Measurements from ENCODE around the gene TDRD1.

TDRD1 gene

GRCh38 chr10:114273910-114274309 lies 94.8 kb downstream of the TDRD1 start:
- H3K4me1 ChIP-seq (ENCODE audit: insufficient read depth, low read length), result no peaks in the 10 kb centered on the region
- no peak overlapping the region for H3K27ac ChIP-seq (ENCODE audit: low read length)
- H3K36me3 ChIP-seq (ENCODE audit: insufficient read depth, low read depth, low read length), result no peaks in the 10 kb centered on the region
- no peak overlapping the region for H3K9ac ChIP-seq (ENCODE audit: low read depth, low read length)
- H3K27me3 ChIP-seq (ENCODE audit: insufficient read depth, low read length), result no peaks in the 10 kb centered on the region
- H3K4me3 ChIP-seq (ENCODE audit: low read length), result no peak overlapping the region
- H3K9me3 ChIP-seq (ENCODE audit: insufficient read depth, low read depth, low read length), result no peaks in the 10 kb centered on the region

DNA sequence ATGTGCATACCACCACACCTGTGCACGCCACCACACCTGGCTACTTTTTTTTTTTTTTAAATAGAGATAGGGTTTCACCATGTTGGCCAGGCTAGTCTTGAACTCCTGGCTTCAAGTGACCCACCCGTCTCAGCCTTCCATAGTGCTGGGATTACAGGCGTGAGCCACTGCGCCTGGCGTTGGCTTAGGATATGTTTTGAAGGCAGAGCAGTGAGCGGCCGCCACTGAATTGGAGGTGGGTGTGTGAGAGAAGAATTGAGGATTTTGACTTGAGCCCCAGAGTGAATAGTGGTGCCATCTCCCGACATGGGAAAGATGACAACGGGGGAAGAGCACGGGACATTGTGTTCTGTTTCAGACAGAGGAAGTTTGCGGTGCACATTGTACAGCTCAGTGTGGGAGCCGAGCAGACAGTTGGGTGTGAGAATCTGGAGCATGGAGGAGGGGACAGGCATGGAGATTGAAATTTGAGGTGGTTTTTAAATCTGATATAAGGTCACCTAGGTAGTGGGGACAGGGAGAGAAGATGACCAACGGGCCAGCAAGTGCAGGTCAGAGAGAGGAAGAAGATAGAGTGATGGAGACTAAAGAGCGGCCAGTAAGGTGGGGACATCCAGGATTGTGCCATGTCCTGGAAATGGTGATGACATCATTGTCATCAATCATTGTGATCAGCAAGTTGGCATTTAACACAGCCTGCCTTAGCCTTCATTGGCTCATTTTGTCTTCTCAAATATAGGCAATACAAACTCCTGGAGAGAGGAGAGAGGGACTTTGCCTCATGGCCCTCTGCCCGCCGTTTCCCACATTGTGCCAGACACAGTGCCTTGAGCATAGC lies 95.7 kb downstream of the TDRD1 start:
- Histone ChIP-seq H3K9ac (ENCODE audit: low read depth, low read length) (no peak overlapping the region), H3K9me3 (ENCODE audit: insufficient read depth, low read depth, low read length) (no peaks in the 10 kb centered on the region), H3K27ac (ENCODE audit: low read length) (no peak overlapping the region), H3K27me3 (ENCODE audit: insufficient read depth, low read length) (no peaks in the 10 kb centered on the region), H3K4me1 (ENCODE audit: insufficient read depth, low read length) (no peaks in the 10 kb centered on the region), H3K4me3 (ENCODE audit: low read length) (no peak overlapping the region), H3K36me3 (ENCODE audit: insufficient read depth, low read depth, low read length) (no peaks in the 10 kb centered on the region)

- Histone ChIP-seq H3K9me3 (ENCODE audit: insufficient read depth, low read depth, low read length) (no peaks in the 10 kb centered on the region), H3K27ac (ENCODE audit: low read length) (no peak overlapping the region), H3K27me3 (ENCODE audit: insufficient read depth, low read length) (no peaks in the 10 kb centered on the region), H3K4me3 (ENCODE audit: low read length) (no peak overlapping the region), H3K36me3 (ENCODE audit: insufficient read depth, low read depth, low read length) (no peaks in the 10 kb centered on the region), H3K4me1 (ENCODE audit: insufficient read depth, low read length) (no peaks in the 10 kb centered on the region), H3K9ac (ENCODE audit: low read depth, low read length) (no peak overlapping the region)
Measured at GRCh38 chr10:114276066-114276465, 96.9 kb downstream of the TDRD1 start.

GRCh38 chr10:114276671-114277070 lies 97.5 kb downstream of the TDRD1 start:
- Histone ChIP-seq H3K27ac (ENCODE audit: low read length) (no peak overlapping the region), H3K9ac (ENCODE audit: low read depth, low read length) (no peak overlapping the region), H3K9me3 (ENCODE audit: insufficient read depth, low read depth, low read length) (no peaks in the 10 kb centered on the region), H3K27me3 (ENCODE audit: insufficient read depth, low read length) (no peaks in the 10 kb centered on the region), H3K4me1 (ENCODE audit: insufficient read depth, low read length) (no peaks in the 10 kb centered on the region), H3K4me3 (ENCODE audit: low read length) (no peak overlapping the region), H3K36me3 (ENCODE audit: insufficient read depth, low read depth, low read length) (no peaks in the 10 kb centered on the region)

GRCh38 chr10:114278140-114278883 lies 99.2 kb downstream of the TDRD1 start:
- Histone ChIP-seq H3K9ac (ENCODE audit: low read depth, low read length) (no peak overlapping the region), H3K4me1 (ENCODE audit: insufficient read depth, low read length) (no peaks in the 10 kb centered on the region), H3K9me3 (ENCODE audit: insufficient read depth, low read depth, low read length) (no peaks in the 10 kb centered on the region), H3K36me3 (ENCODE audit: insufficient read depth, low read depth, low read length) (no peaks in the 10 kb centered on the region), H3K27me3 (ENCODE audit: insufficient read depth, low read length) (no peaks in the 10 kb centered on the region), H3K27ac (ENCODE audit: low read length) (no peak overlapping the region), H3K4me3 (ENCODE audit: low read length) (no peak overlapping the region)

DNA sequence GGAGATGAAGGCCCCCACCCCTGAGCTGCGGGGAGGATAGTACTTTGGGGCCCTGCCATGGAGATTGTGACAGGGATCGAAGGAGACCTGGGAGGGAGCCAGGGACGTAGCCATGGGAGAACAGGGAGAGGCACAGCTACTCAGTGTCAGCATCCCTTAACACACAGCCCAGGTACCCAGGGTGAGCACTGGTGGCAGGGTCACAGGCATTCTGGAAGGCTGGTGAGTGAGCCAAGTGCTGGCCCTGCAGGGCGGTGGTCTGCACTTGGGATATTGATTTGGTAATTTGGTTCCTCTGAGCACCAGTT lies 99.7 kb downstream of the TDRD1 start:
- H3K27me3 ChIP-seq (ENCODE audit: insufficient read depth, low read length), result no peaks in the 10 kb centered on the region
- H3K4me1 ChIP-seq (ENCODE audit: insufficient read depth, low read length), result no peaks in the 10 kb centered on the region
- H3K9ac ChIP-seq (ENCODE audit: low read depth, low read length), result no peak overlapping the region; the same call in 1 of the 2 replicates
- no peak overlapping the region for H3K27ac ChIP-seq (ENCODE audit: low read length)
- no peaks in the 10 kb centered on the region for H3K9me3 ChIP-seq (ENCODE audit: insufficient read depth, low read depth, low read length)
- no peak overlapping the region for H3K4me3 ChIP-seq (ENCODE audit: low read length)
- H3K36me3 ChIP-seq (ENCODE audit: insufficient read depth, low read depth, low read length), result no peaks in the 10 kb centered on the region

DNA sequence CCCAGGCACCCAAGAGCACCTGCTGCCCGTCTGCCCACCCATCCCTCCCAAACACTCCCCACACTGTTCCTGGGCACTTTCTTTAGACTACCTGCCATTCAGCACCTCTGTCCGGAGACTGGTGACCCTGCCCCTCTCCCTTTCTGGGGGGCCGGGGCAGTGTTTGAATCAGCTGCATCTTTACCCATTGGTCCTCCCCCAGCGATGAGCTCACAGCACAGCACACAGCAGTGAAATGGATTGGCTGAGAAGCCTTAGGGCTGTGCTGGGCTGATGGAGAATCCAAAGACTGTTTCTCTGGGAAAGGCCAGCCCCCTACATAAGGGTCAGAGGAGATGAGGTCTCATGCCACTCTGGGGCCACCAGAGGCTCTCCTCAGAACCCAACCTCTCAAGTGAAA lies 100.1 kb downstream of the TDRD1 start:
- H3K4me1 ChIP-seq (ENCODE audit: insufficient read depth, low read length), result no peaks in the 10 kb centered on the region
- no peak overlapping the region for H3K27ac ChIP-seq (ENCODE audit: low read length)
- H3K9me3 ChIP-seq (ENCODE audit: insufficient read depth, low read depth, low read length), result no peaks in the 10 kb centered on the region
- no peak overlapping the region for H3K9ac ChIP-seq (ENCODE audit: low read depth, low read length)
- H3K27me3 ChIP-seq (ENCODE audit: insufficient read depth, low read length), result no peaks in the 10 kb centered on the region
- no peak overlapping the region for H3K4me3 ChIP-seq (ENCODE audit: low read length)
- no peaks in the 10 kb centered on the region for H3K36me3 ChIP-seq (ENCODE audit: insufficient read depth, low read depth, low read length)

- H3K4me1 ChIP-seq (ENCODE audit: insufficient read depth, low read length), result no peaks in the 10 kb centered on the region
- H3K27me3 ChIP-seq (ENCODE audit: insufficient read depth, low read length), result no peaks in the 10 kb centered on the region
Measured at GRCh38 chr10:114279901-114280644, 100.9 kb downstream of the TDRD1 start.

DNA sequence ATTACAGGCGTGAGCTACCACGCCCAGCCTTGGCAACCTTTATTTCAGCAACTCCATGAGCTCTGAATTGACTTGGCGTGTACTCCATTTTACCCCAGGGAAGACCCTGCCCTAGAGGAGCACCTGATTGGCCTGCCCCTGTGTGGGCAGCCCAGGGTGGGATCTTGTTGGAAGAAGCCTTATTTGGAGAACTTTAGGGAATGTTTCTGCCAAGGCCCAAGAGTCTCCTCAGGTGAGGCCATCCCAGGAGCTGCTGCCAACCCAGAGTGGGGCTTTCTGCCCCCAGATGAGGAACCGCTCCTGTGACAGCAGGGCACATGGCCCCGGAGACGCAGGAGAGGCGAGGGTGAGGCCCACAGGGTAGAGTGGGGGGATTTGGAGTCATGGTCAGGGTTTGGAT lies 101.9 kb downstream of the TDRD1 start:
- Histone ChIP-seq H3K27ac (ENCODE audit: low read length) (no peak overlapping the region), H3K9ac (ENCODE audit: low read depth, low read length) (no peak overlapping the region), H3K27me3 (ENCODE audit: insufficient read depth, low read length) (no peaks in the 10 kb centered on the region), H3K4me3 (ENCODE audit: low read length) (no peak overlapping the region), H3K36me3 (ENCODE audit: insufficient read depth, low read depth, low read length) (no peaks in the 10 kb centered on the region), H3K4me1 (ENCODE audit: insufficient read depth, low read length) (no peaks in the 10 kb centered on the region), H3K9me3 (ENCODE audit: insufficient read depth, low read depth, low read length) (no peaks in the 10 kb centered on the region)

More at GRCh38 chr10:114279901-114280644, 100.9 kb downstream of the TDRD1 start:
- Histone ChIP-seq H3K9me3 (ENCODE audit: insufficient read depth, low read depth, low read length) (no peaks in the 10 kb centered on the region), H3K9ac (ENCODE audit: low read depth, low read length) (no peak overlapping the region), H3K27ac (ENCODE audit: low read length) (no peak overlapping the region), H3K36me3 (ENCODE audit: insufficient read depth, low read depth, low read length) (no peaks in the 10 kb centered on the region), H3K4me3 (ENCODE audit: low read length) (no peak overlapping the region)

DNA sequence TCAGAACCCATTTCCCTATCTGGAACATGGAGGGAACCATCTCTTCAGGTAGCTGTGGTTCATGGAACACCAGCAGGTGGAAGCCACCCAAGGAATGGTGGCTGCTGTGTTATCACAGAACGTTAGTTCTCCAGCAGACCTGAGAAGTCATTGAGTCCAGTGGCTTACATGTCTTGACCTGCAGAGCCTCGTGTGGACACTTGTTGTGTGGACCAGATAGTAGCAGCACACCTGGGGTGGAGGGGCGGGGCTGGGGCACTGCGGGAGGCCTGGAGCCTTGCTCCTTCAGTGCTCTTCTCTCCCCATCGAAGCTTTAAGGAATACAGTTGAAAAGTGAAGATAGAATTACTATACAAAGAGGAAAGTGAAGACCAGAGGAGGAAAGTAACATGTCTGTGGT lies 102.3 kb downstream of the TDRD1 start:
- no peak overlapping the region for H3K9ac ChIP-seq (ENCODE audit: low read depth, low read length)
- no peaks in the 10 kb centered on the region for H3K9me3 ChIP-seq (ENCODE audit: insufficient read depth, low read depth, low read length)
- no peaks in the 10 kb centered on the region for H3K27me3 ChIP-seq (ENCODE audit: insufficient read depth, low read length)
- no peak overlapping the region for H3K4me3 ChIP-seq (ENCODE audit: low read length)
- H3K4me1 ChIP-seq (ENCODE audit: insufficient read depth, low read length), result no peaks in the 10 kb centered on the region
- no peaks in the 10 kb centered on the region for H3K36me3 ChIP-seq (ENCODE audit: insufficient read depth, low read depth, low read length)
- H3K27ac ChIP-seq (ENCODE audit: low read length), result no peak overlapping the region
